ENCODE data around the gene PAK5.

GRCh38 chr20:9711872-9712271, 127.0 kb downstream of the PAK5 start:
- TF ChIP-seq ZNF574 (CRISPR knock-in tag; IDR thresholded peaks at IDR 0.05) (no peak), ATRX (CRISPR knock-in tag; IDR thresholded peaks at IDR 0.05; ENCODE audit: borderline replicate concordance) (no peak), EP300 (IDR thresholded peaks at IDR 0.05; ENCODE audit: low read depth in 2 of 2, low read length in 2 of 2) (no peak), EP300 (CRISPR knock-in tag; IDR thresholded peaks at IDR 0.05; ENCODE audit: borderline replicate concordance) (no peak), TAF1 (CRISPR knock-in tag; IDR thresholded peaks at IDR 0.05) (no peak), POLR2A (IDR thresholded peaks at IDR 0.05; ENCODE audit: insufficient read depth in 1 of 2, low read depth in 2 of 2, low read length in 2 of 2) (no peak), ZNF260 (CRISPR knock-in tag; IDR thresholded peaks at IDR 0.05; ENCODE audit: borderline replicate concordance, low read depth) (no peak), CREM (IDR thresholded peaks at IDR 0.05) (no peak), CREM (CRISPR knock-in tag; IDR thresholded peaks at IDR 0.05) (no peak), FOXK2 (IDR thresholded peaks at IDR 0.05) (no peak), RFX1 (IDR thresholded peaks at IDR 0.05) (no peak), ZNF263 (CRISPR knock-in tag; IDR thresholded peaks at IDR 0.05) (no peak), CEBPB (IDR thresholded peaks at IDR 0.05; ENCODE audit: borderline replicate concordance, low read depth, low read length) (no peak)
